ENCODE results near the gene SH3RF2.
"Not testable (repeated sequence)": the region's sequence is repeated elsewhere in the genome, so short reads cannot be mapped to it uniquely, and the experiment has no call there.

SH3RF2 gene, protein sequence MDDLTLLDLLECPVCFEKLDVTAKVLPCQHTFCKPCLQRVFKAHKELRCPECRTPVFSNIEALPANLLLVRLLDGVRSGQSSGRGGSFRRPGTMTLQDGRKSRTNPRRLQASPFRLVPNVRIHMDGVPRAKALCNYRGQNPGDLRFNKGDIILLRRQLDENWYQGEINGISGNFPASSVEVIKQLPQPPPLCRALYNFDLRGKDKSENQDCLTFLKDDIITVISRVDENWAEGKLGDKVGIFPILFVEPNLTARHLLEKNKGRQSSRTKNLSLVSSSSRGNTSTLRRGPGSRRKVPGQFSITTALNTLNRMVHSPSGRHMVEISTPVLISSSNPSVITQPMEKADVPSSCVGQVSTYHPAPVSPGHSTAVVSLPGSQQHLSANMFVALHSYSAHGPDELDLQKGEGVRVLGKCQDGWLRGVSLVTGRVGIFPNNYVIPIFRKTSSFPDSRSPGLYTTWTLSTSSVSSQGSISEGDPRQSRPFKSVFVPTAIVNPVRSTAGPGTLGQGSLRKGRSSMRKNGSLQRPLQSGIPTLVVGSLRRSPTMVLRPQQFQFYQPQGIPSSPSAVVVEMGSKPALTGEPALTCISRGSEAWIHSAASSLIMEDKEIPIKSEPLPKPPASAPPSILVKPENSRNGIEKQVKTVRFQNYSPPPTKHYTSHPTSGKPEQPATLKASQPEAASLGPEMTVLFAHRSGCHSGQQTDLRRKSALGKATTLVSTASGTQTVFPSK

DNA sequence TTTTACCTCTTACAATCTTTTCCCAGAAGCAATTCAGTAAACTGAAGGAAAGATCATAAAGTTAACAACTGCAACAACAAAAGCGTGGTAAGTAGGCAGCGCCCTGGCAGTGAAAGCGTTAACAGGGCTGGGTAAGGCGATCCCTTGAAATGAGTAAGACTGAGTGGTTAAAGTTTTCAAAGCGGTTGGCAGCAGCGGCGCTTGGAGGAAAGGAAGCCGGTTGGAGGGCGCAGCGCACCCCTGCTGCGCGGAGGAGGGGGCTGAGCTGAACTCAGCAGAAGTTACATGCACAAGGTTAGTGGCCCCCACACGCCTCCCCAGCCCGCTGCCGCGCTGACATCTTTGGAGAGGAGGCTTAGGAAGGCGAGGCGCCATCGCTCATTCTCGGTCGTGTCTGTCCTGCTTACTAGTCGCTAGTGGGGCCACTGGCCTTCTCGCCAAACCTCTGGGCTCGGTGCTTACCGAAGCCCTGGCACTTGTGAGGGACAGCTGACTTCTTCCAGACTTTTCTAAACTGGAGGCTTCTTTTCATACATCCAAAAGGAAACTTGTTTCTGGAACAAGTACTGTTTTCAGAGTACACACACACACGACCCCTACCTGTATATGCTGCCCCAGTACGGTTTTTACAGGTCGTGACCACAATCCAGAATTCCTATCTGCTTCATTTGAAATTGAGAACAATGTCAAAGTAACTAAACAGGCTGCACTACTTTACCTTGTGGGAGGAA, at the start of gene SH3RF2:
SH3RF2 (plus strand) TSS at position 178 of the 731 bp plus-strand sequence. CDS start 1,351 bp downstream, outside the sequence.
- H3K27ac ChIP-seq, result peak within 1 kb of the TSS; percentile 84
- peak; percentile 22 for DNase-seq (ENCODE audit: low read depth, low spot score)

DNA sequence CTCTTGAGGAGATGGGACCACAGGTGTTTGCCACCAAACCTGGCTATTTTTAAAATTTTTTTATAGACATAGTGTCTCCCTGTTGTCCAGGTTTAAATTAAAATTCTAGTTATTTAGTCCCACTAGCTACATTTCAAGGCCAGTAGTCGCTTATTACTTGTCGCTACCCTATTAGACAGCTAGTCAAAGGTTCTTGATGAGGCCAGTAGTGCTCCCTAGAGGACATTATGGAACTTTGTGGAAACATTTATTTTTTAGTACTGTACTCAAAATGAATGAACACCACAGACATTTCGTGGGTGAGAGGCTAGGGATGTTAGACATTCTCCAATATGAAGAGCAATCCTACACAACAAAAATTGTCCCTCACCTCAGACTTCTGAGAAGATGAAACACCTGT, 49.2 kb upstream of the SH3RF2 start:
- DNase-seq (ENCODE audit: low read depth, low spot score), result no peak
- H3K27ac ChIP-seq, result no peak overlapping the region

DNA sequence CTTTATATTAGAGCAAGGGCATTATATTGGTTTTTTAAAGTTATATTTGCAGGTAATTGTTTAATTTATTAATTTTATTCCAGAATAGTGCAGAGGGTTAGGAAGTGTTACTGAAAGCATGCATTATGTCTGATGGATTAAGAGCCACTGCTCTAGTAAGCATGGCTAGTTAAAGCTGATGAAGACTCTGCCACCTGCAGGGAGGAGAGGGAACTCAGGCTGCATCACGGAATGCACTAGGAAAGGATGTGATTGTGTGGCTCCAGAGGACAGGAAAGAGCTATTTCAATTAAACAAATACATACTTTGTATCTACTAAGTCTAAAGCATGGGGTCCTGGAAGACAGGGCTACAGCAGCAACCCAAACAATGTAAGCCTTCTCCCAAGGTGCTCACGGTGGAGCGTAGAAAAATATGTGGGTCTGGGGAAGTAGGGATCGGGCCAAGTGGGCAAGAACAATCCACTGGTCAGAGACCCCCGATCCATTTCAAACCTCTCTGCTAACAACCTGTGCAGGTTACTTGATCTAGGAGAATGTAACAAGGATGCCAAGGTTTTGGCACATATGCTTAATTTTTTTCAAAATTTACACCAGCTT, 48.3 kb upstream of the SH3RF2 start:
- H3K27ac ChIP-seq, result no peak overlapping the region
- DNase-seq (ENCODE audit: low read depth, low spot score), result peak; percentile 6

DNA sequence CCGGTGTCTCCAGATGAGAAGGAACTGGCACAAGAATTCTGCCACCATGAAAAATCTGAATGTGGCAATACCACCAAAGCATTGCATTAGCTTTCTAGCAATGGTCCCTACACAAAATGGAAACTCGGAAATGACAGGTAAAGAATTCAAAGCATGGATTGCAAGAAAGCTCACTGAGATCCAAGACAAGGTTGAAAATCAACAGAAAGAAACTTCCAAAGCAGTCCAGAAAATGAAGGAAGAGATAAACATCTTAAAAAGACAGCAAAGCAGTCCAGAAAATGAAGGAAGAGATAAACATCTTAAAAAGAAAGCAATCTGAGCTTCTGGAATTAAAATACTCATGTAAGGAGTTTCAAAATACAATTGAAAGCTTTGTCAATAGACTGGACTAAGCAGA, 46.8 kb upstream of the SH3RF2 start:
- H3K27ac ChIP-seq, result no peak overlapping the region
- DNase-seq (ENCODE audit: low read depth, low spot score), result no peak

DNA sequence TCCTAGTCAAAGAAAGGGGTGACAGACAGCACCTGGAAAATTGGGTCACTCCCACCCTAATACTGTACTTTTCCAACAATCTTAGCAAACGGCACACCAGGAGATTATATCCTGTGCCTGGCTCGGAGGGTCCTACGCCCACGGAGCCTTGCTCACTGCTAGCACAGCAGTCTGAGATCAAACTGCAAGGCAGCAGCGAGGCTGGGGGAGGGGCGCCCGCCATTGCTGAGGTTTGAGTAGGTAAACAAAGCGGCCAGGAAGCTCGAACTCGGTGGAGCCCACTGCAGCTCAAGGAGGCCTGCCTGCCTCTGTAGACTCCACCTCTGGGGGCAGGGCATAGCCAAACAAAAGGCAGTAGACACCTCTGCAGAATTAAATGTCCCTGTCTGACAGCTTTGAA, 45.0 kb upstream of the SH3RF2 start:
- not testable (repeated sequence) for DNase-seq (ENCODE audit: low read depth, low spot score); H3K27ac ChIP-seq

DNA sequence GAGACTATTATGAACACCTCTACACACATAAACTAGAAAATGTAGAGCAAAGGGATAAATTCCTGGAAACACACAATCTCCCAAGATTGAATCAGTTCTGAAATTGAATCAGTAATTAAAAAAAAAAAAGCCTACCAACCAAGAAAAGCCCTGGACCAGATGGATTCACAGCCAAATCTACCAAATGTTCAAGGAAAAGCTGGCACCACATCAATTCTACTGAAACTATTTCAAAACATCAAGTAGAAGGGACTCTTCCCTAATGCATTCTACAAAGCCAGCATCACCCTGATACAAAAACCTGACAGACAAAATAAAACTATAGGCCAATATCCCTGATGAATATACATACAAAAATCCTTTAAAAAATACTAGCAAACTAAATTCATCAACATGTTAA, 38.2 kb upstream of the SH3RF2 start:
- no peak for DNase-seq (ENCODE audit: low read depth, low spot score)
- no peak overlapping the region for H3K27ac ChIP-seq

DNA sequence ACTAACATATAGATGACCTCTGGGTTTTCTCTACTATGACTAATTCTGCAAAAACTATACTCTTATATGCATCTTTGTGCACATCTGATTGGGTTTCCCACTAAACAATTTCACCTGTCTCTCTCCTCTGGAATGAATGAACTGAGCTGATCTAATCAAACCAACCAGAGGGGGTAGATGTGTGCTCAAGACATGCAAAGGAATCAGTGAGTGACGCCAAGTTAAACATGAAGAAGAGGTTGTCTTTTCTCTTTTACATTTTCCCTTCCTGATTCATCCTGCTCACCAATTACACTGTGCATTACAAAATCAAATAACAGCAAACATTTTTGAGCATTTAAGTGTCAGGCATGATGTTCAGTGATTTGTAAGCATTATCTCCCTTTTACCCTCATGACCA, 34.0 kb upstream of the SH3RF2 start:
- DNase-seq (ENCODE audit: low read depth, low spot score), result no peak
- H3K27ac ChIP-seq, result no peak overlapping the region

DNA sequence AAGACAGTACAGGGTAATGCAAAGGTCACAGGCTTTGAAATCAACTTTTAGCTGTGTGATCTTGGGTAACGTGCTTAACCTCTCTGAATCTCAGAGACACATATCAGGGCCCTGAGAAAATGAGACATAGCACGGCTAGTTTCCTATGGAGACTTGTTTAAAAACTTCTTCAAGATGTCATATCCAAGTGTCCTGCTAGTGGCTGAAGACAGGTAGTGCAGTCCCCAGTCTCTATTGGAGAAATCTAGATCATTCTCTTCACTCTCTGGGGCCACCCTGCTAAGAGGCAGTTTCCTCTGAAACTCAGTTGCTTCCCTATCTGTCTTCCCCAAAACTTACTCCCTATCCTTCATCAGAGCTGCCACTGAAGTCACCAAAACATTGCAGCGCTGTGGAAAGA, 33.3 kb upstream of the SH3RF2 start:
- DNase-seq (ENCODE audit: low read depth, low spot score), result no peak
- H3K27ac ChIP-seq, result no peak overlapping the region

DNA sequence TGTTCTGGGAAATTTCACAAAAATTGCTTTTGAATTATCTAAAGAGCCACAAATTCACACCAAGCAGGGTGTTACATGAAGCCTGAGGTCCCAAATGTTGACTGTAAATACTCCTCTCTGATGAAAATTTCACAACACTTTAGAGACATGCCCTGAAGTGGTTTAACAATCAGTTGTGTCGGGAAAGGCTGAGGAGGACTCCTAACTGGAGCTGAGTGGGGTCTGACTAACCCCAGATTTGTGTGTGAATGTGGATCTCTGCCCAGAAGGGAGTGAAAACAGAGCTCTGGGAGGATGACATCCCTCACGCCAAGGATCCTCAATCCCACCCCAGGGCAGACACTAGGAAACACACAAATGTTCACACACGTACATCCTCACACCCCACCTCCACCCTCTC, 32.5 kb upstream of the SH3RF2 start:
- no peak for DNase-seq (ENCODE audit: low read depth, low spot score)

DNA sequence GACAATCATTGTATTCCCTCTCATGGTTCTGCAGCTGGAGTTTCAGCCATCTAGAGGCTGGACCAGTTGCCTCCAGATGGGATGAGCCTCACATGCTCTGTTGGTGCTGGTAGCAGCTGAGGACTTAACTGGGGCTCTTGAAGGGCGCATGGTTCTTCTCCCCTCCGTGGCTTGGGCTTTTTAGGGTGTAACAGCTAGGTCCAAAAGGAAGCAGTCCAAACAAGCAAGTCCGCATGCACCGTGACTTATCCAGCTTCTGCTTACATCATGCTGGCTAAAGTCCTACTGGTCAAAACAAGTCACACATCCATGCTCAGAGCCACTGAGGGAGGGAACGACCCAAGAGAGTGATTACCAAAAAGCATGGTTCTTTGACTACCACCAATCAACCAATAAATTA, 31.6 kb upstream of the SH3RF2 start:
- no peak overlapping the region for H3K27ac ChIP-seq
- DNase-seq (ENCODE audit: low read depth, low spot score), result no peak

More for the DNA sequence above, 32.5 kb upstream of the SH3RF2 start:
- H3K27ac ChIP-seq, result no peak overlapping the region

DNA sequence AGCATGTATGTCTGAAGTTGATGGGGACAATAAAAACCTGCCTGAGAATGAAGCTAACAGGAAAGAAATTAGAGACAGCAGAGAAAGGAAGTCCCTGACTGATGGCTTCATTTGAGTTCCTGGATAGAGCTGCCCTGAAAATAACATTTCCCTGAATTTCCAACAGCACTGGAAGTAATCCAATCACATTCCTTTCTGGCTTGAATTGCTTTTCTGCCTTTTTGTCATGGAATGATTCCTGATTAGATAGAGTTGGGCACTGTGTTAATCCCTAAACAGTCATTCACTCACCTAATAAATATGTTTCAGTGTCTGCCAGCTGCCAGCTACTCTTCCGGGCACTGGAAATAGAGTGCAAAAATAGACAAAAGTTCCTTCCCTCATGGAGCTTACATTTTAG, 30.0 kb upstream of the SH3RF2 start:
- no peak overlapping the region for H3K27ac ChIP-seq
- DNase-seq (ENCODE audit: low read depth, low spot score), result no peak

DNA sequence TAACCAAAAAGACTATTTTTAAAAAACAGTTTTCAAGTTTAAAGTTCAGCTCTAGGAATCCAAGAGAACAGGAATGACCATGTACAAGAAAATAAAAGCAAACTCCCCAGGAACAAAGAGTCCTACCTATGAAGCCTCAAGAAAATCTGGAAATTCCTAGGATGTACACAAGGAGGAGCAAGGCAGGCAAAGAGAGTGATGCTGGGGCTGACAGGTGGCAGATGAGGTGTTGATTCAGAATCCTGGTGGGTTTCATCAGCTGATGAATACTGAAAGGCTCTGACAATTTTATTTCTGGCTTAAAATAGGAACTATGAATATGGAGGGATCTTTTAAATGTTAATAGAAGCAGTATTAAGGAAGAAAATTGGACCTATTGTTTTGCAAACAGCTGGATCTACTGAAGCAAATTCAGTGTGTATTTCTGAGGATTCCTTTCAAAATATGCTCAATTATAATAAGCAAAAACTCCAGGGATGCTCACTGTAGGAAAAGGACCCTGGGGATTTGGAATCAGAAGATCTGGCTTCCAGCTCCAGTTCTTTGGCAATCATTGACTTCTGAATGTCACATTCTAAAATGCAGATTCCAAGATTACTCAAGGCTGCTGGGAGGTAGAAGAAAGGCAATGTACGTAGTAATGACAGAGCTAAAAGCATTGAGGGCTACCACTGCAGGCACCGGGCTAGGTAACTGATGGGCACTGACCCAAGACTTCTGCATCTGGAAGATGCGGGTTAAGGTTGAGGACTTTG, 28.0 kb upstream of the SH3RF2 start:
- no peak for DNase-seq (ENCODE audit: low read depth, low spot score)

DNA sequence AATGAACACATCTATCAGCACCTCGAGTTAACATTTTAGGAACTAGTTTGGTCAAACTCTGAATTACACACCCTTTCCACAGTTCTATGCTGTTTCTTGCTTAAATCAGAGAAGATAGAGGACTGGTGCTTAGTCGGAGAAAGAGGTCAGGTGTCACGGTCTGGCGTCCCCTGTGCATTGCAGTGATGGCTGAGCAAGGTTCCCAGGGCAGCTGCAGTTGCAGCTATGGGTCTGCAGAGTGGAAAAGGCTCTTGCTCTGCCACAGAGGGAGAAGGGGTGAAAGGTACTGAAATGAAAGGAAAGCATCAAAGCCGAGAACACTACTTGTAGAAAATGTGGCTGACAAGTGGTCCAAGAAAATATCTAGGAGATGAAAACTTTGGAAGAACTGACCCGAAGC, 25.2 kb upstream of the SH3RF2 start:
- H3K27ac ChIP-seq, result no peak overlapping the region
- DNase-seq (ENCODE audit: low read depth, low spot score), result no peak

More for the DNA sequence above, 28.0 kb upstream of the SH3RF2 start:
- H3K27ac ChIP-seq, result no peak overlapping the region

DNA sequence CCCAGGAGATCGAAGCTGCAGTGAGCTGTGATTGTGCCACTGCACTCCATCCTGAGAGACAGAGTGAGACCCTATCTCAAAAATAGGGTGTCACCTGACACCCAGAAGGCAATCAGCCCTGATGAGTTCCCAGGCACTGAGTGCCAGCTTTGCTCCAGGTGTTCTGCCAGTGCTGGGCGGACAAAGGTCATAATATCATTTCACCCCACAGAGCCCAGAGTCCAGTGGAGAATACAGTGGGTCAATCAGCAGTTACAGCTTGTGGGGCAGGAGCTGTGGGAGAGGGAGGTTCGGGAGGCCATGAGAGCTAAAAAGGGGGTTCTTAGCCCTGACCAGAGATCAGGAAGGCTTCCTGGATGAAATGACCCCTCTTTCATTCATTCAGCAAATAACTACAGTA, 24.4 kb upstream of the SH3RF2 start:
- no peak for DNase-seq (ENCODE audit: low read depth, low spot score)
- H3K27ac ChIP-seq, result no peak overlapping the region

DNA sequence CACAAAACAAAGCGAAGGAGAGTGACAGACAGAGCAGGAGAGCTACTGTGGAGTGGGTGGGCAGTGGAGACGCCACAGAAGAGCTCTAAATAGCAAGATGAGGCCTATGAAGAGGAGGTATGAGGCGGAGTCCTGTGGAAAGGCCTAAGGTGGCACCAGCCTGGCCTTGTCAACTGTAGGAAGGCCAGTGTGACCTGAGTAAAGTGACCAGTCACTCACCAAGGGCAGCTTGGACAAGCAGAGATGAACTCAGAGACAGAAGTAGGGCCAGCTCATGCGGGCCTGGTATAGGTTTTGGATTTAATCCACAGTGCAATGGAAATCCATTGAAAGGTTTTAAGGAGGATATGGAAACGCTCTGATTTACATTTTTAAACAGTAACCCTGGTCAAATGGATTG, 23.8 kb upstream of the SH3RF2 start:
- H3K27ac ChIP-seq, result no peak overlapping the region
- no peak for DNase-seq (ENCODE audit: low read depth, low spot score)

DNA sequence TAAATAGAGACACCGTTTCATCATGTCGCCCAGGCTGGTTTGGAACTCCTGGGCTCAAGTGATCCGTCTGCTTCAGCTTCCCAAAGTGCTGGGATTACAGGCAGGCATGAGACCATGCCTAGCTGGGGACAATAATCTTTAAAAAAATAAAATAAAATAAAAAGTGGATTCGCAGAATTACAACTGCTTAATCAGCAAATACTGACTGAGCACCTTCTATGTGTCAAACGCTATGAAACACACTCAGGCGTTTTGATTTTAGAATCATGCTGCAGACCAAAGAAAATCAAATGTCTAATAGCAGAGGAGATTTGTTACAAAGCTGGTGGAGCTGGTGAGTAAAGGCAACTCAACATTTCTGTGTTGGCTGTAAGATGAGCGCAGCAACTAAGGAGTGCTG, 22.7 kb upstream of the SH3RF2 start:
- H3K27ac ChIP-seq, result no peak overlapping the region
- DNase-seq (ENCODE audit: low read depth, low spot score), result no peak

DNA sequence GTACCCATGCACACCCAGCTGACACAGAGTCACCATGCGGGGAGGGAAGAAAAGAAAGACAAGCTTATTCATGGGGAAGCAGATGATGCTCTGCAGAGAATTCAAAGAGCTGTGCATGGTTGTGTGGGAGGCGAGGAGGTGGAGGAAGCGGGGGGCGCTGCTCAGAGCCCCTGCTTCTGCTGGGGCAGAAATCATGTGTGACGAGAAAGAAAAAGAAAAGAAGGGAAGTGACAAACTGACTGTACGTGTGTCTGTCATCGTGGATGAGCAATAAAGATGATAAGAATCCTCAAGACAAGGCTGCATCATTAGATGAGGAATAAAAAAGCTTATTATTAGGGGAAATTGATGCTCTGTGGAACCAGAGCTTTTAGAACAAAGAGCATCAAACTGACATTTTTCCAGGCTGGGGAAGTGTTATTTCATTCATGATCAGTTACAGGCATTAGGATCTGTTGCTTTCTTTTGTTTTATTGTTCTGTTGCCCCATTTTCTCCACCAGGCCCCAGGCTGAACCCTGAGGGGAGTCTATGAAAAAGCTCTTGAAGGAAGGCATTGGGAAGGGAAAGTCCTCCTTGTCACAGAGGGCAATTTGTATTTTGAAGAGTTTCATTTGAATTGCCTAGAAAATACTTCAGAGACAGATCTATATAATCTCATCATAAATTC, 20.3 kb upstream of the SH3RF2 start:
- DNase-seq (ENCODE audit: low read depth, low spot score), result no peak

DNA sequence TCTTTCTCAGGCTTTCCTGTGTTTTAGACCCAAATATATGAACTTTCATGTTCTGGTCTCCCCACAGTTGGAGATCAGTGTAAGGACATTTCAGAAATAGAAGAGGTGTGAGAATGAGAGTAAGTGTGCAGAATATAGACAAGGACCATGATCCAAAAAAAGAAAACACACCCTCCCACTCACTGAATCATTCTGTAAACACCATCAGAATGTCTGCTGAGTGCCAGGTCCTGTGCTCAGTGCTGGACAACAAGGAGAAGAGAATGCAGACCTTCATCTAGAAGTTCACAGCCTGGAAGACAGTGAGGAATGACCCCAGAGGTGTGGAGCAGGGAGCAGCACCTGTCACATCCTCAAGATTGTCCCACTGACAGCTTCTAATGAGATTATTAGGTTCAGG, 19.1 kb upstream of the SH3RF2 start:
- no peak for DNase-seq (ENCODE audit: low read depth, low spot score)
- H3K27ac ChIP-seq, result no peak overlapping the region

More for the DNA sequence above, 20.3 kb upstream of the SH3RF2 start:
- H3K27ac ChIP-seq, result no peak overlapping the region

DNA sequence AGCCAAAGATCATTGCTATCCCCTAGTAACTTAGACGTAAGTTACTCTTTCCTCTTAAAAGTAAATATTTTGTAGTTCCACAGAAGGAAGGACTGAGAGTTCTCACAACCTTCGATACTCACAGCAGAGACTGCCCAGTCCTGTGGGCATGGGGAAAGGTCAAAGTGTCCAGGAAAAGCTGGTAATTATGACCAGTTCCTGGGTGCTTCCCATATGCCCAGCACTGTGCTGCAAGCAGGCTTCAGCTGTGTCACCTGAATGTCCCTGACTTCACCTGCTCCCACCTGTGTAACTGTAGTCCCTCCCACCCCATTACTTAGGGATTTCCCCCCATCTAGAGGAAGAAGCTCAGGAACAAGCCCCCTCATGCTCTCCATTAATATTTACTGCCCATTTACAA, 18.0 kb upstream of the SH3RF2 start:
- no peak for DNase-seq (ENCODE audit: low read depth, low spot score)
- H3K27ac ChIP-seq, result no peak overlapping the region

Measured in epithelial cell of prostate (primary cell).